ENCODE data around the gene KATNB1. TPM values are rescaled to one million over a fixed set of nuclear protein-coding genes. Genes with fewer than 3 reads are reported as not detected.
A peak's percentile ranks its signal among the peaks of the same experiment; 100 is the strongest.

KATNB1 gene
- total and polyA plus RNA-seq, 8 donors, result 7.8 to 17.0 (median 11.4) TPM

DNA sequence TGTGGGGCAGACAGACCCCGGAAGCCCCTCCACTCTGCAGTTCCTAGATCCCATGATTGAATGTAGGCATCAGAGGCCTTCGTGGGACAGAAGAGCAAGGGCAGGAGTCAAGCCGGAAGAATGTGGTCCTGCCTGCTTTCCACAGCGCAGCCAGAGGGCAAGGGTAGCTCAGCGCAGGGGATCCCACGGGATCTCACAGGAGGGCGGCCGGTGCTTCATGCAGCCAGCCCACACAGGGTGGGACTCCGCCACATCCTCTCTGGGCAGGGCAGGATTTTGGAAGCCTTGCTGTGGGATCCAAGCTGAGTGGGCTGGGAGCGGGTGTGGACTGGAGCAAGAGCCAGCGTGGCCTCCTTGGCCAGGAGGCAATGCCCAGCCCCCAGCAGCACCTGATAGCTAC, 13.0 kb downstream of the KATNB1 start:
- Histone ChIP-seq H3K27ac (no peak overlapping the region), H3K36me3 (no peaks in the 10 kb centered on the region), H3K27me3 (no peaks in the 10 kb centered on the region), H3K9me3 (no peaks in the 10 kb centered on the region), H3K4me3 (no peak overlapping the region), H3K4me1 (no peaks in the 10 kb centered on the region)
- DNase-seq (peak in 1 of 6 donors; percentile 48), FAIRE-seq (no peak), ATAC-seq (no peak)
- intact Hi-C loops (cut with DNase I), result no loop called here
- 89 to 91% methylated on average over 11 of the region's 11 CpGs for WGBS, 2 donors
- TF ChIP-seq CTCF (IDR thresholded peaks at IDR 0.05), result no peak

DNA sequence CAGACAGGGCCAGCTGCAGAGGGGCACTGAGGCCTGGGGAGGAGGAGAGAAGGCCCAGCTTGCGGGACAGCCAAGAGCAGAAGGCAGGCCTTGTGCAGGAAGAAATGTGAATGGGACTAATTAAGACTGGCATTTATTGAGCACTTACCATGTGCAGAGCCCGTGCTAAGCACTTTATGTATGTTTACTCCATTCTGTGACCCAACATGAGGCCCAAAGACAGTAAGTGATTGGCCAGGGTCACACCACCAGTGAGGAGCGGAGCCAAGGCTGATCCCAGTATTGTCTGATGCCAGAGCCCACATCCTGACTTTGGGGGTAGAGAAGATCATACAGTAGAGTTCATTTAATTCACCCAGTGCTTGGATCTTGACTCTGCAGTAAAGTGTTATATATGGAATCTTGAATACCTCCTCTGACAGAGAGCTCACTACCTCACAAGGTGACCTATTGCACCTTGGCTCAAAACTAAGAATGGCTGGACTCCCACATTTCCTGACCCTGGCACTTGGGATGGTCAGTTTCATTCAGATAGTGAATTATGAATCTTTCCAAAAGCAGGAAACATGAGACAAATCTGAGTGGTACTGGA, 13.6 kb downstream of the KATNB1 start:
- Histone ChIP-seq H3K4me1 (no peaks in the 10 kb centered on the region), H3K27ac (no peak overlapping the region), H3K4me3 (no peak overlapping the region), H3K27me3 (no peaks in the 10 kb centered on the region), H3K9me3 (no peaks in the 10 kb centered on the region), H3K36me3 (no peaks in the 10 kb centered on the region)
- FAIRE-seq (no peak), DNase-seq (peak in 1 of 6 donors; percentile 11), ATAC-seq (no peak)
- WGBS, 2 donors, result 97 to 100% methylated on average over 3 of the region's 3 CpGs
- TF ChIP-seq CTCF (IDR thresholded peaks at IDR 0.05), result no peak
- intact Hi-C loops (cut with DNase I), result no loop called here

- Histone ChIP-seq H3K36me3 (no peaks in the 10 kb centered on the region), H3K4me1 (no peaks in the 10 kb centered on the region), H3K27me3 (no peaks in the 10 kb centered on the region), H3K9me3 (no peaks in the 10 kb centered on the region), H3K27ac (no peak overlapping the region), H3K4me3 (no peak overlapping the region)
- intact Hi-C loops (cut with DNase I), result loop anchor here in 2 of 3 donors (5.0 to 10.0 kb wide), 2 partner anchors 115 to 247 kb away; no protein-coding TSS in a partner anchor
- WGBS, 2 donors, result 82 to 83% methylated on average over 5 of the region's 5 CpGs
- no peak for ATAC-seq
- DNase-seq, result peak in 1 of 6 donors; percentile 7
- no peak for TF ChIP-seq CTCF (IDR thresholded peaks at IDR 0.05)
- FAIRE-seq, result no peak
Measured at GRCh38 chr16:57749856-57750452, 14.4 kb downstream of the KATNB1 start.

DNA sequence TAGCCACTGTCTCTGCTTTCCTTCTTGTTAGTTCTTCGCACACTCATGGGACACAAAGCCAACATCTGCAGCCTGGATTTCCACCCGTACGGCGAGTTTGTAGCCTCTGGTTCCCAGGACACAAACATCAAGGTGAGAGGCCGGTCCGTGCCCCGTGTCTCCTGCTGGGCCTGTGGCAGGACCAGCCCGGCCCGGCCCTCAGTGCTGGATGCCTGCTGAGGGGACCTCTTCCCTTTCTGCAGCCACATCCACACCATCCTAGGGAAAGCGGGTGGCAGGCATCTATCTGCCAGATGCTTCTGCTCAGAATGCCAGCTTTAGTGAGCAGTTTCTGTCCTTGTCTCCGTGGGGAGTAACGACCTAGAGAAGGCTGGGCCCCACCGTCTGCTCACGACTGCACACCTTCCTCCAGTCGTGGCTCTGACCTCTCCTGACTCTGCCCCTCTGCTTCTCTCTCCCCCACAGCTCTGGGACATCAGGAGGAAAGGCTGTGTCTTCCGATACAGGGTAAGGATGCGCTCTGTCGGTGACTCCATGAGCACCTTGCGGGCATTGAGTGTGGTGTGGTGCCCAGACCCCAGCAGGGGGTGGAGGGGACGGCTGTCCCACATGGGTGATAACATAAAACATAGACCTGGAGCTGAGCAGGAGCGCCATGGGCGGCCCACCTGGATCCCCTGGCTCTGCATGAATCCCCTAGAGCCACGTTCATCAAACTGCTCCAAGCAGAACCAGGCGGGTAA, 15.4 kb downstream of the KATNB1 start:
- no peak for ATAC-seq
- Histone ChIP-seq H3K36me3 (no peaks in the 10 kb centered on the region), H3K27me3 (no peaks in the 10 kb centered on the region), H3K4me3 (no peak overlapping the region), H3K27ac (no peak overlapping the region), H3K4me1 (no peaks in the 10 kb centered on the region), H3K9me3 (no peaks in the 10 kb centered on the region)
- no peak for TF ChIP-seq CTCF (IDR thresholded peaks at IDR 0.05)
- DNase-seq, result peak in 1 of 6 donors; percentile 55
- intact Hi-C loops (cut with DNase I), result loop anchor here in 2 of 3 donors (5.0 to 10.0 kb wide), 2 partner anchors 114 to 246 kb away; no protein-coding TSS in a partner anchor
- WGBS, 2 donors, result 88 to 91% methylated on average over 24 of the region's 24 CpGs
- FAIRE-seq, result no peak
